ENCODE measurements around the gene MRPL16.
"Not testable (repeated sequence)": the region's sequence is repeated elsewhere in the genome, so short reads cannot be mapped to it uniquely, and the experiment has no call there.

Gene MRPL16

DNA sequence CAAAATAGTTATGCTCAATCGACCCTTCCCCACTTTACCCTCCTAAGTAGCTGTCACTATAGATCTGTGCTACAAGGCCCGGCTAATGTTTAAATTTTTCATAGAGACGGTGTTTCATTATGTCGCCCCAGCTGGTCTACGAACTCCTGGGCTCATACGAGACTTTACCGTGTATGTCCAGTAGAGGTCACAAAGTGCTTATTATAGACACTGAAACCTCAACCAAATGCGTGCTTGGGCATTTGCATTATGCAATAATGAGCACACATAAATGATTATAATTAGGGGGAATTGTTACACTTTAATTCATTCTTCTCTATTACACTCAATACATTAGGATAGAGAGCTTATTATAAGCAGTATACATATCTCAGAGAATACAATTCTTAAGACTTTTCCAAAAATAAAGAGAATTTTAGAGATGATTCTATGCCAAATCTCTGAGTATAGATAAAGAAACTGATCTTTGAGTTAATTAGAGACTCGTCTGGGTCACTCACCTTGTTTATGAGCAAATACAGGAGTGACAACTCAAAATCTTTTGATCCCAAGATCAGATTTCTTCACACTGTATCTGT, 12.5 kb upstream of the MRPL16 start:
- H3K27ac Mint-ChIP-seq = no peak overlapping the region
- H3K4me1 Mint-ChIP-seq = no peaks in the 10 kb centered on the region
- H3K4me3 Mint-ChIP-seq = no peak overlapping the region
- H3K9me3 Mint-ChIP-seq = no peaks in the 10 kb centered on the region
- peak in 1 of 2 donors; percentile 26 for DNase-seq
- H3K27me3 Mint-ChIP-seq = peaks cover 7% of the 10 kb centered on the region
- ATAC-seq = peak; percentile 86

DNA sequence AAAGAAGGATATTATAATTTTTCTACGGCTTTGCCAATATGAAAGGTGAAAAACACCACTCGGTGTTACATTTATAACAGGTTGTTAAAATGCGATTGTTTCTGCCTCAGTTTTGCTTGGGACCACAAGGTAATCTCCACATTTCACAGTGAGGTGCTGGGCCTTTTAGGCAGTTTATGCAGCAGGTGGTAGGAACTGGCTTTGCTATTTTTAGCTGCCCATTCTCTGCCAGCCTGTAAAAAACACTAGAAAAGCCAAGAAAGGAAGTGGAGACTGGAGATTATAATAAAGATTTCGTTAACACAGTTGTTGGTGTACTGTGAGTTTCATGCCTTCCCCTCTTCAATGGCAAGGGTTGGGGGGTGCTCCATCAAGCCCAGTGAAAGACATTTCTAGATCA, 8.0 kb upstream of the MRPL16 start:
- peaks cover 9% of the 10 kb centered on the region for H3K4me1 Mint-ChIP-seq
- no peak overlapping the region for H3K27ac Mint-ChIP-seq
- H3K27me3 Mint-ChIP-seq = no peaks in the 10 kb centered on the region
- ATAC-seq = no peak
- H3K9me3 Mint-ChIP-seq = no peaks in the 10 kb centered on the region
- no peak for DNase-seq
- H3K4me3 Mint-ChIP-seq = no peak overlapping the region

DNA sequence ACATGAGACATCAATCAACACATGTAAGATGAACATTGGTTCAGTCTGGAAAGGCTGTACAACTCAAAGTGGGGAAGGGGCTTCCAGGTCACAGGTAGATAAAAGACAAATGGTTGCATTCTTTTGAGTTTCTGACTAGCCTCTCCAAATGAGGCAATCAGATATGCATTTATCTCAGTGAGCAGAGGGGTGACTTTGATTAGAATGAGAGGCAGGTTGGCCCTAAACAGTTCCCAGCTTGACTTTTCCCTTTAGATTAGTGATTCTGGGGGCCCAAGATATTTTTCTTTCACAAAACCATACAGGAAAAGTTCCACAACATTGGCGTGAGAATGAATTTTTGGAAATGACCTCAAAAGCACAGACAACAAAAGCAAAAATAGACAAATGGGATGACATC, 5.9 kb upstream of the MRPL16 start:
- Mint-ChIP-seq H3K4me1 (peaks cover 14% of the 10 kb centered on the region), H3K27ac (peak overlapping the region in 1 of 2 donors; percentile 43)
- H3K9me3 Mint-ChIP-seq, H3K27me3 Mint-ChIP-seq, DNase-seq, ATAC-seq, H3K4me3 Mint-ChIP-seq: not testable (repeated sequence)

DNA sequence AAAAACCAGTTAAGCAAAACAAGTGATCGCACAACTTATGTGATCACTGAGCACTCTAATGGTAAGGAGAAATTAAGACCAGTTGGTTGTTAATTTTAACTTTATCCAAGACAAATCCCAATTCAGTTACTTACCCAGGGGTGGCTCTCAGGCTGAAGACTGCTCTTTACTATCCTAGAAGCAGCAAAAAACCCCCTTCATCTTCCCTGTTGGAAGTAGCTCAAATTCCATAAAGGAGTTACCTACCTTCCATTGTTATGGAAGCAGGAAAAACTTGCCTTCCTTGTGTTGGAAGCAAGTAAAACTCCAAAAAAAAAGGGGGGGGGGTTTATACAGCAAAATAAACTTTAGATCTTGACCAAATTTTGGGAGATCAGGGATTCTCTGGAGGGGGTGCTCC, 5.2 kb upstream of the MRPL16 start:
- no peaks in the 10 kb centered on the region for H3K27me3 Mint-ChIP-seq
- no peak overlapping the region for H3K27ac Mint-ChIP-seq
- ATAC-seq = no peak
- H3K9me3 Mint-ChIP-seq = peaks cover 5 to 7% of the 10 kb centered on the region in 2 donors
- H3K4me1 Mint-ChIP-seq = peaks cover 20% of the 10 kb centered on the region
- H3K4me3 Mint-ChIP-seq = no peak overlapping the region
- no peak for DNase-seq

DNA sequence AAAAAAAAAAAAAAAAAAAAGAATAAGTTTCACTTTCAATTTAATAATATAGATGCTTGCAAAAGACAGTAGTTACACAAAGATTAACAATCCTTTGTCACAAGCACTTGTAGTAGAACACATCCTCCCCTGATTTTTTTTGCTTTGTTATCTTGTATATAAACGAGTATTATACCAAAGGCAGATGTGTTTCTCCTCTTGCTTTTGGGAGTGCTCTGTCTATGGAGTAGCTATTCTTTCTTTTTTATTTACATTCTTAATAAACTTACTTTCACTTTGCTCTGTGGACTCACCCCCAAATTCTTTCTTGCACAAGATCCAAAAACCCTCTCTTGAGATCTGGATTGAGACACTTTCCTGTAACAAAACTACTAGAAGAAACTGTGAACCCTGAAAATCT, 3.4 kb upstream of the MRPL16 start:
- Mint-ChIP-seq H3K9me3 (peaks cover 5 to 7% of the 10 kb centered on the region in 2 donors), H3K27ac (peak overlapping the region in 1 of 2 donors; percentile 20), H3K27me3 (no peaks in the 10 kb centered on the region), H3K4me1 (peaks cover 28% of the 10 kb centered on the region), H3K4me3 (peak overlapping the region; percentile 33 to 51)
- DNase-seq (no peak), ATAC-seq (no peak)

DNA sequence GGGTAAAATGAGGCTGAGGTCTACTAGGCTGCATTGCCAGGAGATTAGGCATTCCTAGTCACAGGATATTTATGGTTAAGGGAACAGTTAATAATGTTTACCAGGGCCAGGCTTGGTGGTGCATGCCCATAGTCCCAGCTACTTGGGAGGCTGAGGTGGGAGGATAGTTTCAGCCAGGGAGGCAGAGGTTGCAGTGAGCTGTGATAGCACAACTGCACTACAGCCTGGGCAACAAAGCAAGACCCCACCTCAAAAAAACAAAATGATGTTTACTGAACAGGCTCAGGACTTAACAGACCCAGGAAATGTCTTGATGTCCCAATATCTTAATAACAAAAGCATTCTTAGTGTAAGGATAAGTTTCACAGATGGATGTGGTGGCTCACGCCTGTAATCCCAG, 2.8 kb upstream of the MRPL16 start:
- ATAC-seq (no peak), DNase-seq (no peak)
- Mint-ChIP-seq H3K4me3 (peak overlapping the region in 1 of 2 donors; percentile 31), H3K9me3 (peaks cover 5 to 7% of the 10 kb centered on the region in 2 donors), H3K27me3 (no peaks in the 10 kb centered on the region), H3K4me1 (peaks cover 33% of the 10 kb centered on the region), H3K27ac (no peak overlapping the region)

DNA sequence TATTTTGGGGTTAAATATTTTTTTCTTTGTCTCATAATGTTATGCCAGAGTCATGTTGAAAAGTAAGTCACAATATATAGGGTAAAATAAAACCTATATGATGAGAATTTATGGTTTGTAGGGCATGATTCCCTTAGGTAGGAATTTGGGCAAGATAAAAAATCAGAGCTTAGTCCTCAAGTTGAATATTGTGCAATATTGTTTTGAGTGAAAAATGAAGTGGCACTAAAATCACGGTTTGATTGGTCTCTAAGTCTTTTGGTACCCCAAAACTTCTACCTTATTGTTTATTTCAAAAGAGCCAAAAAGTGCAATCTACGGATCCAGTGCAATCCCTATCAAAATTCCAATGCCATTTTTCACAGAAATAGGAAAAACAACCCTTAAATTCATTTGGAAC, 1.6 kb upstream of the MRPL16 start:
- Mint-ChIP-seq H3K4me1 (peaks cover 34% of the 10 kb centered on the region), H3K9me3 (peaks cover 5 to 7% of the 10 kb centered on the region in 2 donors), H3K27ac (no peak overlapping the region), H3K4me3 (no peak overlapping the region), H3K27me3 (no peaks in the 10 kb centered on the region)
- DNase-seq (no peak), ATAC-seq (no peak)

DNA sequence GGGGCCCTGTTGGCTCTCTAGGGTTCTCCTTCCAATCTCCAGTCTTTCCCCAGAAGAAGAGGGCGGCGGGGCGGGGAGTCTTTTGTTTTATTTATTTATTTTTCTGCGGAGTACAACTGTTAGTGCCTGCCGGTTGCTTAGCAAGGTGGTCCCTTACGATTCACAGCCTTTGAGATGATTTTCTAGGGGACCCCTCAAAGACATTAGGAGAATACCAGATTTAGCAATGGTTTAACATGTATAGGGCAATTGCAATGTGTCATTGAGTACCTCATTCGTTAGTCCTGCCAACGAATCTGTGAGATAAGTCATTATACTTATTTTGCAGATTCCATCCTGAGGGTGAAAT, 307 bp upstream of the MRPL16 start:
- no peak for ATAC-seq
- H3K4me1 Mint-ChIP-seq = peaks cover 34% of the 10 kb centered on the region
- no peak for DNase-seq
- H3K4me3 Mint-ChIP-seq = peak overlapping the region; percentile 83 to 96
- H3K9me3 Mint-ChIP-seq = peaks cover 5 to 7% of the 10 kb centered on the region in 2 donors
- H3K27ac Mint-ChIP-seq = peak overlapping the region; percentile 63 to 93
- no peaks in the 10 kb centered on the region for H3K27me3 Mint-ChIP-seq

DNA sequence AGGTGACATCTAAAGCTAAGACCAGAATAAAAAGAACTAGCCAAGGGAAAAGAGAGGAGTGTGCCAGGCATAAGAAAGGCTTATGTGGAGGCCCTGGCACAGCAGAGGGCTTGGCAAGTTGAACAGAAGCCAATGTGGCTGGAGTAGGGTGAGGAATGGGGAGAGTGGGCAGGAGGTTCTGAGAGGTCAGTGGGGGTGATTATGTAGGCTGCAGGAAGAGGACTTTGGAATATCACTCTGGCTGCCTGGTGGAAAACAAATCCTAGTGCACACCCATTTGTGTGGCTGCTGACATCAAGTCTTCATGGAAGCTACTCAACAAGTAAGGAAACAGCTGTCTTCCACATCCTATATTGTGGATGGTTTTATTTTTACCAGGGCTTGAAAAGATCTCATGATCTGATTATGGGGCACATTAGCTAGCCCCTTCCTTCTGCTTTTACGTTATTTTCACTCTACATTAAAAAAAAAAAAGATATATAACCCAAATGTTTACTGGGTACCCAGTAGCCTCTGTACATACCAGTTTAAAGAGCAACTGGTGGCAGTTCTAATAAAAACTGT, 3.4 kb downstream of the MRPL16 start:
- Mint-ChIP-seq H3K4me3 (no peak overlapping the region), H3K4me1 (peaks cover 26% of the 10 kb centered on the region), H3K27me3 (no peaks in the 10 kb centered on the region), H3K27ac (peak overlapping the region; percentile 9 to 75), H3K9me3 (peaks cover 5 to 7% of the 10 kb centered on the region in 2 donors)
- ATAC-seq (no peak), DNase-seq (no peak)

DNA sequence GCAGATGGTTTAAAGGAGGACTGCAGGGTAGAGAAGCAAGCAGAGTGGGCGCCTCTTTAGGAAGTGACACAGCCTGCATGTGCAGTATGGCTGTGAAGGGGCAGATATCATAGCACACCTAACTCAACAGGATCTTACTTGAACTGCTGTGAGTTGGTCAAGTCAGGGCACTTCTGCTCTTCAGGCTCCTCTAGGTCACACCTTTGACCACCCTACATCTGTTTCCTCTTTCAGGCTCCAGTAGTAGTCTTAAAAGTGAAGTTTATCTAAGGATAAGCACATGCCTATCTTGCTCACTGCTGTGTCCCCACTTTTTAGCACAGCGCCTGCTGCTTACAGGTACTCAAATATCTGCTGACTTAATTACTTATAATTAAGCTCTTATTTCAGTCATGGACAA, 6.5 kb downstream of the MRPL16 start:
- H3K27me3 Mint-ChIP-seq = no peaks in the 10 kb centered on the region
- H3K4me3 Mint-ChIP-seq = no peak overlapping the region
- no peaks in the 10 kb centered on the region for H3K9me3 Mint-ChIP-seq
- ATAC-seq (peak; percentile 15), DNase-seq (no peak)
- H3K4me1 Mint-ChIP-seq = peaks cover 7% of the 10 kb centered on the region
- H3K27ac Mint-ChIP-seq = no peak overlapping the region

DNA sequence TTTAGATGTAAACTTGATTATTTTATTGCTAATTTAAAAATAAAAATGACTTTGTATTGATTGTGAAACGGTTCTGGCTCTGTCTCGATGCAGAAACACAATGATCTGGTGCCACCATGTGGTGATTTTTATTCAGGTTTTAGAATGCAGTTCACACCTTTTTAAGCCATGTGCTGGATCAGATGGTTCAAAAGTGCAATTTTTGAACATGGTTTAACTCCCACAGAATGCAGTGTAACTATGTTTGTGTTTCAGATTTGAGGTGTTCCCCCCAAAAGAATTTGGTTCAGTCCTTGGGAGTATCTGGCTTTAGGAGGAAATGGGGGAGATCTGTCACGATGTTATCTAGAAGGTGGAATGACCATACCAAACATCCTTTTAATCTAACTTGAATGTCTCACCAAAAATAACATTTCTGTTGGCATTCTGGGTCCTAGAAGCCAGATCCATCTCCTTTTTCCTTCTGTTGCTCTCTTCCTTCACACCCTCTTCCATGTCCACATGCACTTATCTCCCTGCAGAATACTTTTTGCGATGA, 7.9 kb downstream of the MRPL16 start:
- no peaks in the 10 kb centered on the region for H3K27me3 Mint-ChIP-seq
- DNase-seq (peak; percentile 20 to 41), ATAC-seq (peak; percentile 74)
- H3K4me3 Mint-ChIP-seq = no peak overlapping the region
- H3K4me1 Mint-ChIP-seq = no peaks in the 10 kb centered on the region
- no peaks in the 10 kb centered on the region for H3K9me3 Mint-ChIP-seq
- H3K27ac Mint-ChIP-seq = no peak overlapping the region

DNA sequence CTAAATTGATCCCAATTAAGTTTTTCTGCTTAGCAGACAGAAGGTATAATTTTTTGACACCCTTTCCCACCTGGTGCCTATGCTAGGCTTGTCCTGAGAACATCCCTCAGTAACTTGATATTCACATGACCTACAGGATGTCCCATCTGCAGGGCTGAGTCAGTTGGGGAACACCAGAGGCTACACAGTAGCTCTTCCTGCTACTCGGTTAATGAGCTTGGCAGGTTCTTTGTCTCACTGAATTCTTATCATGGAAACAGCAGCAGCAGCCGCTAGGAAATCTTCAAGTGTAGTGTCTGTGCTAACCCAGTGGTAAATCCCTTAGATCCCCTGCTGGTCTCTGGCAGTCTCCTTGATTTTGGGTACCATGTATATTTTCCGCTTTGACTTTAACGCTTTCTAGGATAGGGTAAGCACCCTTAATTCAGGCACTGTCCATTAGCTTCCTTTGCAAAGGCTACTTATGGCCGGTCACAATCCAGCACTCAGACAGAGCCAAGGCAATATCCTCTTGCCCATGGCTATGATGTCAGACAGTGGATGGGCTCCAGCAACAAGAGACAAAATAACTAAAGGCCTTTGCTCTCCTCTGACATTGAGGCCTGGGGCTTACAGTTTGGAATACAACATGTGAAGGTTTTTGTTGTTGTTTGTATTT, 8.5 kb downstream of the MRPL16 start:
- DNase-seq (no peak), ATAC-seq (peak; percentile 35)
- Mint-ChIP-seq H3K4me3 (no peak overlapping the region), H3K4me1 (no peaks in the 10 kb centered on the region), H3K27ac (peak overlapping the region in 1 of 2 donors; percentile 72), H3K9me3 (no peaks in the 10 kb centered on the region), H3K27me3 (no peaks in the 10 kb centered on the region)

DNA sequence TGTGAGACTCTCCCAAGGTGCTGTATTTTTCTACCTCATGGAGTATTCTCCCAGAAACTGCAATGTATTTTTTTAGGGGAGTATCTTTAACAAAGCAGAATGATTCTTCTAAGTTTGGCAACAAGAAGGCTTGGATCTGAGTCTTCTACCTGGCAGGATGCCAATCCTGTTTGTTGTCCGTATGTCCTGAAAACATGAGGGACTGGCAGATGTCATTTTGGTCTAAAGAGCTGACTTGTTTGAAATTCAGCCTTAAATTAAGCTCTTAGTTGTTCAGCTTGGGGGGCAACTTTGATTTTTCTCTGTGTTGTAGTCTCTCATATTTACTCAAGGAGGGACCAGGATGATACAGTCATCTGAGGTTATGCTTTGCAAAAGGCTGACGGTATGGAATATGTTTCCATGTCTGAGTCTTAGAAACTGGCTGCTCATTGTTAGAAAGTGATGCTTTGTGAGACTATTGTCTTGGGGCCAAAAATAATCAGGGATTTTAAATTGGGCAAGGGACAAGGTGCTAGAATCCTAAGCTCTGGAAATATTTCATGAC, 9.3 kb downstream of the MRPL16 start:
- no peaks in the 10 kb centered on the region for H3K4me1 Mint-ChIP-seq
- no peaks in the 10 kb centered on the region for H3K27me3 Mint-ChIP-seq
- DNase-seq (no peak), ATAC-seq (no peak)
- no peak overlapping the region for H3K4me3 Mint-ChIP-seq
- H3K27ac Mint-ChIP-seq = no peak overlapping the region
- no peaks in the 10 kb centered on the region for H3K9me3 Mint-ChIP-seq

DNA sequence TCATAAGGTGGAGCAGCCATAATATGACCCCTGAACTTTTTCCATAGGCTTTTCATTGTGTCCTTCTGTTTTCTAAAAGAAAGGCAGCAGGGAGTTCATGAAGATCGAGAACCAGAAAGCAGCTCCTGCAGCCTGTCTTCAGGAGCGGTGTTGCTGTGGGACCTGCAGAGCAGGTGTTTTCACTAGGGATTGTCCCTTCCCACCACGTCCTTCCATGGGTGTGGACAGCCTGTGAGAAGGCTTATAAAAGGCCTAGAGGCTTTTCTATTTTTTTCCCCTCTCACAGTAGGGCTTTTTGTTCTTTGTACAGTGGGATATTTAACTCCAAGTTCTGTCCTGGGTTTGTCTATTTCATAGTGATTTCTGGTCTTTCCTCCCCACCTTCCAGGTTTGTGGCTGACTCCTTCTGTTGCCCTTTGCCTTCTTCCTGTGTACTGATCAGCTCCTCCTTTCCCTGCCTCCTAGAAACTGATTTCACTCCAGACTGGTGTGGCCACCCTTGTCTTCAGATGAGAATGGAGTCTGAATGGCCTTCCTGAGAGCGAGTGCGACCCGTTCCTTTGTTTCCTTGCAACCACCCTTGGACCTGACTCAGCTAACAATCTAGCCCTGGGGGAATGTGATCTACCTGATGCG, 10.1 kb downstream of the MRPL16 start:
- ATAC-seq (no peak), DNase-seq (no peak)
- Mint-ChIP-seq H3K27me3 (no peaks in the 10 kb centered on the region), H3K9me3 (no peaks in the 10 kb centered on the region), H3K4me3 (no peak overlapping the region), H3K4me1 (no peaks in the 10 kb centered on the region), H3K27ac (peak overlapping the region; percentile 73 to 78)

DNA sequence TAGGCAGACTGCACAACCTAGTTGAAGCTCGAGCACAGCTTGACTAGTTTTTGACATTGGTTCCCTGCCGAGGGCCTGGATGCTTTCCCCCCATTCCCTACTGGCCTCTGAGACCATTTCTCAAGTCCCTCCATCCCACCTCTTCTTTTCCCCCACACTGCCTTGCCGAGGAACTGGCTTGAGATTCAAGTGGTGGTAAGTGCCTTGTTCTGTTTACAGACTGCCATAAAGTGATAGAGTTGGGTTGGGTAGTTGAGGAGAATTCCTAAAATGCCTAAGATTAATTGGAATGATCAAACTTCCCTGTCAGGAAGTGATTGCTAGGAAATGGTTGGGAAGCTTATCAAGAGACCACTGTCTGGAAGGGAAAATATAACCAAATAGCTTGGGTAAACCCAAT, 16.2 kb downstream of the MRPL16 start:
- H3K27me3 Mint-ChIP-seq = no peaks in the 10 kb centered on the region
- no peak overlapping the region for H3K4me3 Mint-ChIP-seq
- ATAC-seq (no peak), DNase-seq (no peak)
- H3K27ac Mint-ChIP-seq = no peak overlapping the region
- H3K4me1 Mint-ChIP-seq = no peaks in the 10 kb centered on the region
- H3K9me3 Mint-ChIP-seq = no peaks in the 10 kb centered on the region

DNA sequence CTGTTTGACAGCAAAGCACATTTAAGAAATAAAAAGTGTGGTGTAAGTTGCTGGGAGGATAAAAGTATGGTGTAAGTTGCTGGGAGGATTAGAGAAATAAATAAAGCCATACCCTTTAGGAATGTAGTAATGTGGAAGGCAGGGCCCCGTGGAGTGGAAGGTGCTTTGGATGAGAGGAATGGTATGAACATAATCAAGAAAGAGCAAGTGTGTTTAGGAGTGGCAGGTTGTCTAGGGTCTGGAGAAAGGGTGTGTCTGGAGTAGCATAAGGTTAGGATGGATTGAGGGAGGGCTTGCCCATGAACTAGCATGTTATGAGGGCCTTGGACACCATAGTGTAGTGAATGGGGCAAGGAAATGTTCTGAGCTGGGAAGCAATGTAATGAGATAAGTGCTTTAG, 18.1 kb downstream of the MRPL16 start:
- Mint-ChIP-seq H3K9me3 (no peaks in the 10 kb centered on the region), H3K27ac (no peak overlapping the region), H3K27me3 (no peaks in the 10 kb centered on the region), H3K4me1 (no peaks in the 10 kb centered on the region), H3K4me3 (no peak overlapping the region)
- ATAC-seq = no peak
- no peak for DNase-seq
